HepG2 (cell line): ENCODE data around the gene ZDHHC8. TPM values are rescaled to one million over a fixed set of nuclear protein-coding genes. Genes with fewer than 3 reads are reported as not detected.

Source experiments
- KDM5A ChIP-seq: fragments of 200-600 bp; sonication (generic); IDR thresholded peaks from 2 replicates; pipeline ENCODE4 v1.7.0; 2018; ENCODE audit warnings: antibody characterized with exemption, mild to moderate bottlenecking, low read length, borderline replicate concordance
- MATR3 ChIP-seq: sonication (generic); formaldehyde crosslinking; IDR thresholded peaks from 2 replicates; pipeline ENCODE4 v1.4.0; 2020; ENCODE audit warnings: missing genetic modification reagents
- MIXL1 ChIP-seq: IDR thresholded peaks from 2 replicates; pipeline ENCODE4 v1.6.1; 2016
- NBN ChIP-seq: fragments of 450-650 bp; conservative IDR thresholded peaks from 2 replicates; pipeline ENCODE4 v1.6.1; 2017
- NR2F6 ChIP-seq, 2 experiments: IDR thresholded peaks; 2 replicates each; pipeline ENCODE4 v1.6.1; 2016; ENCODE audit warnings: antibody characterized with exemption in 1 of 2, mild to moderate bottlenecking in 1 of 2
- PLRG1 ChIP-seq: fragments of 450-650 bp; conservative IDR thresholded peaks from 2 replicates; pipeline ENCODE4 v1.6.1; 2016
- POLR2G ChIP-seq: fragments of 200-400 bp; formaldehyde crosslinking; IDR thresholded peaks from 2 replicates; pipeline ENCODE4 v1.6.1; 2018; ENCODE audit warnings: mild to moderate bottlenecking, low read depth, low read length, moderate library complexity
- PRMT3 ChIP-seq: sonication (generic); formaldehyde crosslinking; IDR thresholded peaks from 2 replicates; pipeline ENCODE4 v1.8.1; 2022; ENCODE audit warnings: low read depth, mild to moderate bottlenecking, moderate library complexity, missing genetic modification reagents, borderline replicate concordance
- SIN3A ChIP-seq: IDR thresholded peaks from 2 replicates; pipeline ENCODE4 v1.6.1; 2011; ENCODE audit warnings: low read depth, mild to moderate bottlenecking, control low read depth, low read length, borderline replicate concordance
- SIN3B ChIP-seq: fragments of 150-350 bp; IDR thresholded peaks from 2 replicates; pipeline ENCODE4 v1.6.1; 2014; ENCODE audit warnings: low read length
- ZFY ChIP-seq: sonication (generic); formaldehyde crosslinking; IDR thresholded peaks from 2 replicates; pipeline ENCODE4 v1.4.0; 2020; ENCODE audit warnings: missing genetic modification reagents
- ZNF20 ChIP-seq: sonication (generic); formaldehyde crosslinking; IDR thresholded peaks from 2 replicates; pipeline ENCODE4 v1.4.0; 2020; ENCODE audit warnings: mild to moderate bottlenecking, moderate library complexity, missing genetic modification reagents
- ZNF329 ChIP-seq: sonication (generic); formaldehyde crosslinking; IDR thresholded peaks from 2 replicates; pipeline ENCODE4 v1.9.0; 2021; ENCODE audit warnings: low read depth, mild to moderate bottlenecking, missing genetic modification reagents
- ZNF746 ChIP-seq: sonication (generic); formaldehyde crosslinking; IDR thresholded peaks from 2 replicates; pipeline ENCODE4 v1.8.0; 2022; ENCODE audit warnings: mild to moderate bottlenecking, missing genetic modification reagents
- ZNF83 ChIP-seq: sonication (generic); formaldehyde crosslinking; IDR thresholded peaks from 2 replicates; pipeline ENCODE4 v1.4.0; 2020; ENCODE audit warnings: missing genetic modification reagents, mild to moderate bottlenecking, borderline replicate concordance
- ZSCAN20 ChIP-seq: sonication (generic); formaldehyde crosslinking; IDR thresholded peaks from 2 replicates; pipeline ENCODE4 v1.4.0; 2020; ENCODE audit warnings: missing genetic modification reagents, mild to moderate bottlenecking, borderline replicate concordance
- polyA plus RNA-seq, 8 experiments: library from polyadenylated mRNA; depleted of rRNA in 3 of 8; stranded (reverse) in 7 of 8; unstranded in 1 of 8; fragments of >200 nt; fragmentation: Illumina TruSeq in 4 of 8; extraction: Trizol in 4 of 8; gene quantifications; 2 replicates each; pipeline versions ENCODE4 v1.2.1 to v1.2.3, GENCODE V29; 2011 to 2016; ENCODE audit warnings: low read depth in 4 of 8, missing spikeins in 1 of 8, mixed read lengths in 1 of 8; ENCODE audit not compliant: insufficient read depth in 1 of 8
- total RNA-seq, 5 experiments: library from RNA; depleted of rRNA; stranded (reverse); fragments of >200 nt; fragmentation: Illumina TruSeq; extraction: Trizol; gene quantifications; 2 replicates each; pipeline ENCODE4 v1.2.3, GENCODE V29; 2016; ENCODE audit warnings: low read depth in 1 of 5
- TF ChIP-seq, protein P1 (sequence below): sonication (generic); formaldehyde crosslinking; IDR thresholded peaks from 2 replicates; pipeline ENCODE4 v1.5.0; 2020; ENCODE audit warnings: missing genetic modification reagents
- TF ChIP-seq, protein P2 (sequence below): sonication (generic); formaldehyde crosslinking; IDR thresholded peaks from 2 replicates; pipeline ENCODE4 v1.5.0; 2020; ENCODE audit warnings: missing genetic modification reagents, mild to moderate bottlenecking, borderline replicate concordance
- TF ChIP-seq, protein P3 (sequence below): sonication (generic); formaldehyde crosslinking; IDR thresholded peaks from 2 replicates; pipeline ENCODE4 v1.8.0; 2022; ENCODE audit warnings: missing genetic modification reagents, mild to moderate bottlenecking, inconsistent platforms, borderline replicate concordance
- TF ChIP-seq, protein P4 (sequence below): sonication (generic); formaldehyde crosslinking; IDR thresholded peaks from 2 replicates; pipeline ENCODE4 v1.4.0; 2020; ENCODE audit warnings: low read depth, mild to moderate bottlenecking, missing genetic modification reagents
- TF ChIP-seq, protein P5 (sequence below): sonication (generic); formaldehyde crosslinking; IDR thresholded peaks from 2 replicates; pipeline ENCODE4 v1.4.0; 2020; ENCODE audit warnings: mild to moderate bottlenecking, missing genetic modification reagents
- TF ChIP-seq, protein P6 (sequence below): sonication (generic); formaldehyde crosslinking; IDR thresholded peaks from 2 replicates; pipeline ENCODE4 v1.4.0; 2020; ENCODE audit warnings: missing genetic modification reagents

Gene ZDHHC8
- total and polyA plus RNA-seq, 2 of the 13 experiments (the other 11 are each of a cell fraction or from before 2014, with no cell fraction given): 7.5 to 21.3 TPM

DNA sequence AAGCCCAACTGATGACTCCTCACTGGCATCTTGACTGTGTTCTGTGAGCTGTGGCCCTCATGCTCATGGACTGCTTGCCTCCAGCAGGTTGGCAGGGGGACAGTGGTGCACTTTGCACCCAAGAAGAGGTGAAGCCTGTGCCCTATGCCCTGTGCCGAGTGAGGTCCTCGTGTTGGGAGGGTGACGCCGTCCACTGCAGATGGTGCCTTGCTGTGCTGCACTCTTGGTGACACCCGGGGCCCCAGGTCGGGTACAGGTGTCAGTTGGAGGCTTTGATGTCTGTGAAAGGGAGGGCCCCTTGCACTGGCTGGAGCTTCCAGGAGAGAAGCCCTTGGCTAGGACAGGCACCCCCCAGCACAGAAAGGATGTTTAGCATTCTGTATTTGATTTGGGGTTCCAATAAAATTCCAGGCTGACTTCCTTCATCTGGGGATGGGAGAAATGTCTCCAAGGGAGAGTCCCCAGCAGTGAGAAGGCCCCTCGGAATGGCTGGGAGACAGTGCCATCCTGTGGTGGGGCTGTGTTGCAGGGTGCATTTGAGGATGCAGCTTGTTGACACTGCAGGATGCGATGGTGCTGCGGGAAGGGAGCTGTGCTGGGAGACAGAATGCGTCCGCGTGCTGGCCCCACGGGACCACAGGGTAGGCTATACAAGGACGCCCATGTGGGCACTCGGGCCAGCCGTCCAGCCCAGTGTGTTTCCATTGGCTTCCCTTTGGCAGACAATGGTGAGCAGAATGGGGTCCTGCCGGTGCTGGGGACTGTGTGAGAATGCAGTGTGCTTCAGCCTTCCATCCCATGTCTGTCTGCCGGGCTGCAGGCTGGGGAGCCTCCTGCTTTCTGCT lies 2.5 kb upstream of the ZDHHC8 start (continued):
- TF ChIP-seq ZNF83 (no peak), PRMT3 (CRISPR knock-in tag) (no peak), MIXL1 (CRISPR knock-in tag) (no peak), ZSCAN20 (CRISPR knock-in tag) (no peak), ZNF746 (0 out of 2 replicates have a peak, but pooled peaks have one; percentile 38), NBN (no peak), ZNF20 (CRISPR knock-in tag) (no peak), MATR3 (CRISPR knock-in tag) (no peak), ZFY (CRISPR knock-in tag) (peak; percentile 36; the same call in 1 of the 2 replicates), SIN3B (no peak), PLRG1 (no peak), POLR2G (peak; percentile 18; the same call in 1 of the 2 replicates), ZNF329 (CRISPR knock-in tag) (no peak), SIN3A (peak; percentile 61; the same call in 1 of the 2 replicates), NR2F6 (IDR thresholded peaks at IDR 0.05) (peak; percentile 56), NR2F6 (CRISPR knock-in tag; IDR thresholded peaks at IDR 0.05) (no peak; the same call in none of the 2 replicates), KDM5A (no peak)
- TF ChIP-seq, protein P1, sequence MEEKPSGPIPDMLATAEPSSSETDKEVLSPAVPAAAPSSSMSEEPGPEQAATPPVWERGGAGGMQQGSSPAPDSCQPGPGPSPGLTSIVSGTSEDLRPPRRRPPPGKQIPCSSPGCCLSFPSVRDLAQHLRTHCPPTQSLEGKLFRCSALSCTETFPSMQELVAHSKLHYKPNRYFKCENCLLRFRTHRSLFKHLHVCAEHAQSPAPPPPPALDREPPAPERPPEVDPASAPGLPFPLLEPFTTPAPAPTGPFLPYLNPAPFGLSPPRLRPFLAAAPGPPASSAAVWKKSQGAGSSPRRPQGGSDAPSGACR (CRISPR knock-in tag): no peak
- TF ChIP-seq, protein P2, sequence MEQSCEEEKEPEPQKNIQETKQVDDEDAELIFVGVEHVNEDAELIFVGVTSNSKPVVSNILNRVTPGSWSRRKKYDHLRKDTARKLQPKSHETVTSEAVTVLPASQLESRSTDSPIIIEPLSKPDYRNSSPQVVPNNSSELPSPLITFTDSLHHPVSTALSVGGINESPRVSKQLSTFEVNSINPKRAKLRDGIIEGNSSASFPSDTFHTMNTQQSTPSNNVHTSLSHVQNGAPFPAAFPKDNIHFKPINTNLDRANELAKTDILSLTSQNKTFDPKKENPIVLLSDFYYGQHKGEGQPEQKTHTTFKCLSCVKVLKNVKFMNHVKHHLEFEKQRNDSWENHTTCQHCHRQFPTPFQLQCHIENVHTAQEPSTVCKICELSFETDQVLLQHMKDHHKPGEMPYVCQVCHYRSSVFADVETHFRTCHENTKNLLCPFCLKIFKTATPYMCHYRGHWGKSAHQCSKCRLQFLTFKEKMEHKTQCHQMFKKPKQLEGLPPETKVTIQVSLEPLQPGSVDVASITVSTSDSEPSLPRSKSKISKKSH (CRISPR knock-in tag): peak; percentile 24; the same call in 1 of the 2 replicates
- TF ChIP-seq, protein P3, sequence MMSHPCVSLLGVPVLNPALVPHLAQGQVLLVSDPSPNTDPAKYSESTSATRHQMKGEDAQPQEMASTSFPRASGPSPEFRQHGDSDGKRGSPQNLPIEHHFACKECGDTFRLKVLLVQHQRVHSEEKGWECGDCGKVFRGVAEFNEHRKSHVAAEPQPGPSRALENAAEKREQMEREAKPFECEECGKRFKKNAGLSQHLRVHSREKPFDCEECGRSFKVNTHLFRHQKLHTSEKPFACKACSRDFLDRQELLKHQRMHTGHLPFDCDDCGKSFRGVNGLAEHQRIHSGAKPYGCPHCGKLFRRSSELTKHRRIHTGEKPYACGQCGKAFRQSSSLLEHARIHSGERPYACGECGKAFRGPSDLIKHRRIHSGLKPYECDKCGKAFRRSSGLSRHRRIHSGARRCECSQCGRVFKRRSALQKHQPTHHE (CRISPR knock-in tag): no peak
- TF ChIP-seq, protein P4, sequence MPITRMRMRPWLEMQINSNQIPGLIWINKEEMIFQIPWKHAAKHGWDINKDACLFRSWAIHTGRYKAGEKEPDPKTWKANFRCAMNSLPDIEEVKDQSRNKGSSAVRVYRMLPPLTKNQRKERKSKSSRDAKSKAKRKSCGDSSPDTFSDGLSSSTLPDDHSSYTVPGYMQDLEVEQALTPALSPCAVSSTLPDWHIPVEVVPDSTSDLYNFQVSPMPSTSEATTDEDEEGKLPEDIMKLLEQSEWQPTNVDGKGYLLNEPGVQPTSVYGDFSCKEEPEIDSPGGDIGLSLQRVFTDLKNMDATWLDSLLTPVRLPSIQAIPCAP (CRISPR knock-in tag): no peak
- TF ChIP-seq, protein P5, sequence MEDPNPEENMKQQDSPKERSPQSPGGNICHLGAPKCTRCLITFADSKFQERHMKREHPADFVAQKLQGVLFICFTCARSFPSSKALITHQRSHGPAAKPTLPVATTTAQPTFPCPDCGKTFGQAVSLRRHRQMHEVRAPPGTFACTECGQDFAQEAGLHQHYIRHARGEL (CRISPR knock-in tag): 0 out of 2 replicates have a peak, but pooled peaks have one; percentile 14
- TF ChIP-seq, protein P6, sequence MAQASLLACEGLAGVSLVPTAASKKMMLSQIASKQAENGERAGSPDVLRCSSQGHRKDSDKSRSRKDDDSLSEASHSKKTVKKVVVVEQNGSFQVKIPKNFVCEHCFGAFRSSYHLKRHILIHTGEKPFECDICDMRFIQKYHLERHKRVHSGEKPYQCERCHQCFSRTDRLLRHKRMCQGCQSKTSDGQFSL (CRISPR knock-in tag): no peak; the same call in 1 of the 2 replicates
